HG03039 (cell line): ENCODE data around the gene TBC1D2.
"Not testable (repeated sequence)": the region's sequence is repeated elsewhere in the genome, so short reads cannot be mapped to it uniquely, and the experiment has no call there.

ENCODE experiments used
- ATAC-seq: cut with Tn5 transposase; IDR thresholded peaks from one replicate; pipeline ENCODE4 v1.9.1; 2021; ENCODE audit warnings: mild to moderate bottlenecking, moderate library complexity; ENCODE audit not compliant: unreplicated experiment

The TBC1D2 gene

GRCh38 chr9:98275159-98275558 is 19.7 kb upstream of the TBC1D2 start:
- no peak for ATAC-seq

DNA sequence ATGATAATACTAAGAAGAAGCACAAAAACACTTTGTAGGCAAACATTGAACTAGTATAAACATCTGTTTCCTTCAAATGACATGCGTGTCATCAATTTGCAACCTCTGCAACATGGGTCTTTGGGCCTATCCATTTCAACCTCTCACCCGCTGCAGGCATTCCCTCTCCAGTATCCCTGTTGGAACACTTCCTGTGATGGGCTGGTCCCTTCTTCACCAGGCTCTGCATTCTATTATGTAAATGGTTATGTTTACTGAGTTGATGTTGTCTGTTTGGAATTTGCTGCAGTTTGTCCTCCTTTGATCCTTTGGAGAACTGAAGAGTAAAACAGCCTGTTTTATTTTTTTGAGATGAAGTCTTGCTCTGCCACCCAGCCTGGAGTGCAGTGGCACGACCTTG is 16.6 kb upstream of the TBC1D2 start:
- ATAC-seq = no peak

- no peak for ATAC-seq
Measured at GRCh38 chr9:98271479-98271878, 16.0 kb upstream of the TBC1D2 start.

- not testable (repeated sequence) for ATAC-seq
Measured at GRCh38 chr9:98270284-98270683, 14.8 kb upstream of the TBC1D2 start.

DNA sequence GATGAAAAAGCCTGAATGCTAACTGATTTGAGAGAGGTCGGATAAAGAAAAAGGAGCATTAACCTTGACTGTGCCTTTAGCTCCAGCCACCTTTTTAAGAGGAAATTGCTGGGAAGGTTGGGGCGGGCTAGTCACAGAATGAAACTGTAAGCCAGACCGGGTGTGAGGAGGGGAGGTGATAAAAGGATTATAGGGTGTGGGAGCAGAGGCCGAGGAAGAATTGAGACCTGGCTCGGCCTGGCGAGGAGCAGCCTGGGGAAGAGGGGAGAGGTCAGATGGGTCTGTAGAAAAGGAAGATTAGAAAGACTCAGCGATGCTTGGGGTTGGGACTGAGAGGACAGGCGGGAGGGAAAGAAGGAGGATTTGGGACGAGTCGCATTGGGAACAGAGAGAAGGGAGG is 14.2 kb upstream of the TBC1D2 start:
- ATAC-seq = not testable (repeated sequence)

- not testable (repeated sequence) for ATAC-seq
Measured at GRCh38 chr9:98267556-98267955, 12.1 kb upstream of the TBC1D2 start.

DNA sequence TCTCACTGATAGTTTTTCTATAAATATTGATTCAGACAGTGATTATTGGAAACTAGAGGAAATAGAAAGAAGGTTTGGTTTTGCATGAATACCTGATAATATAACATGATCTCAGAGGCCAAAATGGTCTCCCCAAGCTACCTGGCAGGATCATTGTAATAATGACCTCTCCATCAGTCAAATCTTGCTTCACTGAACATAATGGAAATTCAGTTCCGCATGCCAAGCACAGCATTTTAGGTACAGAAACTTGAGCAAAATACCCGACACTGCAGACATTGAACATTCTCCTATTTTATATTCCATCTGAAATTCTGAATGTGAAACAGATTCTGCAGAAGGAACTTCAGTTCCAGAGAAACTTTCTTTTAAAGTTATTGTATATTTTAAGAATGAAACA is 9.1 kb upstream of the TBC1D2 start:
- no peak for ATAC-seq

- ATAC-seq = peak; percentile 74
Measured at GRCh38 chr9:98263482-98264357, 8.3 kb upstream of the TBC1D2 start.

- no peak for ATAC-seq
Measured at GRCh38 chr9:98263080-98263479, 7.6 kb upstream of the TBC1D2 start.

GRCh38 chr9:98262056-98262455 is 6.6 kb upstream of the TBC1D2 start:
- no peak for ATAC-seq

DNA sequence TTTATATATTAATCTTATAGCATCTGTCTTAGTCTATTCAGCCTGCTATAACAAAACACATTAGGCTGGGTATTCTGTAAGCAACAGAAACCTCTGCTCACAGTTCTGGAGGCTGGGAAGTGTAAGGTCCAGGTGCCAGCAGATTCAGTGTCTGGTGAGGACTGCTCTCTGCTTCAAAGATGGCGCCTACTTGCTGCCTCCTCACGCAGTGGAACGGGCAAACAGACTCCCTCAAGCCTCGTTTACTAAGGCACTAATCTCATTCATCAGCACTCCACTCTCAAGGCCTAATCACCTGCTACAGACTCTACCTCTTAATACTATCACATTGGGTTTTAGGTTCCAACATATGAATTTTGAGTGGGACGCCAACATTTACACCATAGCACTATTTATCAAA is 5.2 kb upstream of the TBC1D2 start:
- no peak for ATAC-seq

DNA sequence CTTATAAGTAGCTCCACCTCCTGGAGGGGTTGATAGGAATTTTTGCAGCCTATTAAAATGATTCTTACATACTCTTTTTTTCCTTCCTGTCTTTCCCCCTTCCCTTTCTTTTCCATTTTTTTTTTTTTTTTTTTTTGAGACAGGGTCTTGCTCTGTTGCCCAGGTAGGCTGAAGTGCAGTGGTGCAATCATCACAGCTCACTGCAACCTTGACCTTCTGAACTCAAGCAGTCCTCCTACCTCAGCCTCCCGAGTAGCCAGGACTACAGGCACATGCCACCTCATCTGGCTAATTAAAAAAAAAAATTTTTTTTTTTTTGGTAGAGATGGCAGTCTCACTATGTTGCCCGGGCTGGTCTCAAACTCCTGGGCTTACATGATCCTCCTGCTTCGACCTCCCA is 4.3 kb upstream of the TBC1D2 start:
- ATAC-seq = no peak

GRCh38 chr9:98256756-98257155 is 1.3 kb upstream of the TBC1D2 start:
- ATAC-seq = no peak

GRCh38 chr9:98255061-98255577 is 330 bp downstream of the TBC1D2 start:
- no peak for ATAC-seq

DNA sequence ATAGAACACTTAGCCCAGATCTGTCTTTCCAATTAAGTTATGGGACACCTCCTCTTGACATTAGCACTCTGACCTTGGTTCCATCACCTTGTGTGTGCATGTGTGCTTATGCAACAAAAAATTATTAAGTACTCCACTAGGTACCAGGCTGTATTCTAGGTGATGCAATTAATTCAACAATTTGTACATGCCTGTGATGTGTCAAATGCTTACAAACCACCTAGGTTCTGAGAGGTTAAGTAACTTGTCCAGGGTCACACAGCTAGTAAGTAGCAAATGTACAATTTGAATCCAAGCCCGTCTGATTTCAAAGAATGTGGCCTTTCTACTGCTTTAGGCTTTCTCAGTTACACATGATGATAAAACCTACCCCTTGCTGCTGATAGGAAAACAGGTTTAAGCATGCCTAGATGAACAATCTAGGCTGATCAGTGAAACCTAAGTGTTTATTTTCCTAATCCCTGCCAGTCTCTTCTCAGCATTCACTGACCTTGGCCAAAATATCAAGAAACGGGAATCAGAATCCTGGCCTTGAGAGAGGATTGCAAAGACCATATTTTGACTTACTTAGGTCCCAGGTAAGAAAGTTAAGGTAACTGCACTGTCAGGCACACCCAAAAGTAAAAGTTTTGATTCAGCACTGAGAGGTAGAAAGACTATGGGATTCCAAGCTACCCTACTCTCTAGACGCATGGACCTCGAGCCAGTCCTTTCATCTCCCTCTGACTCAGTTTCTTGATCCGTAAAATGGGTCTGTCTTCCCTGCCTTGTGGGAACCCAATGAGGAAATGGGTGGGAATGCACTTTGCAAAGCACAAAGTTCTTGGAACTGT is 1.0 kb downstream of the TBC1D2 start:
- no peak for ATAC-seq

GRCh38 chr9:98253565-98253964 is 1.9 kb downstream of the TBC1D2 start:
- ATAC-seq = no peak

DNA sequence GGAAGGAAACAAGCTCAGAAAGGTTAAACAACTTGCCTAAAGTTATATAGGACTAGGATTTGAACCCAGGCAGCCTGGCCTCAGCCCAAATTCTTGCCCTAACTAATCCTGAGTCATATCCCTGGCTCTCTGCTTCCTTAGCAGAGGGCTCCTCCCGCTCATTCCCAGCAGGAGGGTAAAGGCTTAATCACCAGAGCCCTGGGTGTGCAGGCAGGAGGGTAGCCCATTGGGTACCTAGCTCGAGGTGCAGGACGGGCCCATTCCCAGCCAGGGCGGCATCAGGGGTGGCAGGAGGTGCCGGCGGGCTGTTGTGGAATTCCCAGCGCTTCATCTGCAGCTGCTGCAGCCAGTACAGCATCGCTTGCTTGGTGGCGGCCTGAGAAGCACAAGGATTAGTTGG is 3.9 kb downstream of the TBC1D2 start:
- ATAC-seq = no peak

- no peak for ATAC-seq
Measured at GRCh38 chr9:98249771-98250170, 5.7 kb downstream of the TBC1D2 start.

- ATAC-seq = no peak
Measured at GRCh38 chr9:98248737-98249474, 6.5 kb downstream of the TBC1D2 start.

- ATAC-seq = no peak
Measured at GRCh38 chr9:98247831-98248657, 7.4 kb downstream of the TBC1D2 start.
